PFSK-1 (cell line): ENCODE data around the gene XPO6.

Source experiments
- POLR2AphosphoS5 ChIP-seq: IDR thresholded peaks from 2 replicates; pipeline ENCODE4 v1.6.1; 2012; ENCODE audit warnings: low read depth, mild to moderate bottlenecking, control low read depth, low read length, moderate library complexity
- TAF1 ChIP-seq: IDR thresholded peaks from 2 replicates; pipeline ENCODE4 v1.6.1; 2012; ENCODE audit warnings: low read length, control low read depth, borderline replicate concordance; ENCODE audit not compliant: insufficient read depth
- TF ChIP-seq, protein P1 (sequence below), 2 experiments: IDR thresholded peaks; 2 replicates each; pipeline versions ENCODE4 v1.6.1 to v1.8.0; 2011 to 2012; ENCODE audit warnings: low read depth in 2 of 2, low read length in 2 of 2, control low read depth in 1 of 2, inconsistent platforms in 1 of 2, mild to moderate bottlenecking in 1 of 2, moderate library complexity in 1 of 2; ENCODE audit not compliant: insufficient read depth in 1 of 2

GRCh38 chr16:28211758-28212531, at the start of gene XPO6:
- TF ChIP-seq TAF1 (peak; percentile 56; the same call in 1 of the 2 replicates), POLR2AphosphoS5 (0 out of 2 replicates have a peak, but pooled peaks have one; percentile 36)
- TF ChIP-seq, protein P1, sequence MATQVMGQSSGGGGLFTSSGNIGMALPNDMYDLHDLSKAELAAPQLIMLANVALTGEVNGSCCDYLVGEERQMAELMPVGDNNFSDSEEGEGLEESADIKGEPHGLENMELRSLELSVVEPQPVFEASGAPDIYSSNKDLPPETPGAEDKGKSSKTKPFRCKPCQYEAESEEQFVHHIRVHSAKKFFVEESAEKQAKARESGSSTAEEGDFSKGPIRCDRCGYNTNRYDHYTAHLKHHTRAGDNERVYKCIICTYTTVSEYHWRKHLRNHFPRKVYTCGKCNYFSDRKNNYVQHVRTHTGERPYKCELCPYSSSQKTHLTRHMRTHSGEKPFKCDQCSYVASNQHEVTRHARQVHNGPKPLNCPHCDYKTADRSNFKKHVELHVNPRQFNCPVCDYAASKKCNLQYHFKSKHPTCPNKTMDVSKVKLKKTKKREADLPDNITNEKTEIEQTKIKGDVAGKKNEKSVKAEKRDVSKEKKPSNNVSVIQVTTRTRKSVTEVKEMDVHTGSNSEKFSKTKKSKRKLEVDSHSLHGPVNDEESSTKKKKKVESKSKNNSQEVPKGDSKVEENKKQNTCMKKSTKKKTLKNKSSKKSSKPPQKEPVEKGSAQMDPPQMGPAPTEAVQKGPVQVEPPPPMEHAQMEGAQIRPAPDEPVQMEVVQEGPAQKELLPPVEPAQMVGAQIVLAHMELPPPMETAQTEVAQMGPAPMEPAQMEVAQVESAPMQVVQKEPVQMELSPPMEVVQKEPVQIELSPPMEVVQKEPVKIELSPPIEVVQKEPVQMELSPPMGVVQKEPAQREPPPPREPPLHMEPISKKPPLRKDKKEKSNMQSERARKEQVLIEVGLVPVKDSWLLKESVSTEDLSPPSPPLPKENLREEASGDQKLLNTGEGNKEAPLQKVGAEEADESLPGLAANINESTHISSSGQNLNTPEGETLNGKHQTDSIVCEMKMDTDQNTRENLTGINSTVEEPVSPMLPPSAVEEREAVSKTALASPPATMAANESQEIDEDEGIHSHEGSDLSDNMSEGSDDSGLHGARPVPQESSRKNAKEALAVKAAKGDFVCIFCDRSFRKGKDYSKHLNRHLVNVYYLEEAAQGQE (IDR thresholded peaks at IDR 0.05; ENCODE audit: insufficient read depth in 1 of 2, low read depth in 2 of 2, low read length in 2 of 2), result peak in 1 of 2 experiments; percentile 45; a peak in 1 of 4 replicates
